A549 (cell line): ENCODE measurements around the gene FUT6. TPM values are rescaled to one million over a fixed set of nuclear protein-coding genes. Genes with fewer than 3 reads are reported as not detected.

Source experiments
- ATAC-seq, 2 experiments: fragments of 200-7000 bp in 1 of 2; fragments of >200 bp in 1 of 2; cut with Nextera tagmentation in 1 of 2; cut with Tn5 transposase in 1 of 2; 3 replicates each; pipeline versions ENCODE4 v1.8.0 to v1.9.1; 2018 to 2020; ENCODE audit warnings: mild to moderate bottlenecking in 1 of 2, moderate library complexity in 1 of 2
- CTCF ChIA-PET: fragments of 300-600 bp; sonication (Branson Sonifier 250); formaldehyde crosslinking; extraction: SDS; loops from one replicate; lab custom pipeline; 2021; ENCODE audit warnings: antibody characterized with exemption, inconsistent platforms; lab: Yijun Ruan, JAX
- POLR2A ChIA-PET: fragments of 350-600 bp; formaldehyde crosslinking; extraction: SDS; loops from one replicate; lab custom pipeline; 2021; ENCODE audit warnings: antibody characterized with exemption, inconsistent platforms; lab: Yijun Ruan, JAX
- DNase-seq, 2 experiments: peaks; one replicate each; pipeline versions ENCODE4 v3.0.0 to v3.0.0-alpha.2; 2011 to 2016; ENCODE audit warnings: low read depth in 1 of 2, low spot score in 1 of 2
- FAIRE-seq: peaks from 2 replicates; lab custom pipeline; 2011; peaks lifted over from hg19 to GRCh38; lab: Jason Lieb, UNC
- H3K27ac ChIP-seq, 2 experiments: fragments of >200 bp; sonication (Bioruptor Twin); formaldehyde crosslinking; 3 replicates each; pipeline ENCODE4 v1.5.1; 2016 to 2017
- H3K4me1 ChIP-seq: fragments of >200 bp; sonication (Bioruptor Twin); formaldehyde crosslinking; 3 replicates; pipeline ENCODE4 v1.6.1; 2016
- H3K4me2 ChIP-seq: fragments of >200 bp; sonication (Bioruptor Twin); formaldehyde crosslinking; 3 replicates; pipeline ENCODE4 v1.6.1; 2016
- H3K4me3 ChIP-seq: fragments of >200 bp; sonication (Bioruptor Twin); formaldehyde crosslinking; 3 replicates; pipeline ENCODE4 v1.5.1; 2016
- H3K9me3 ChIP-seq: fragments of >200 bp; sonication (Bioruptor Twin); formaldehyde crosslinking; 3 replicates; pipeline ENCODE4 v1.6.1; 2016
- BHLHE40 ChIP-seq: IDR thresholded peaks from 2 replicates; pipeline ENCODE4 v1.6.1; 2012; ENCODE audit warnings: low read depth, low read length, inconsistent platforms
- CBX2 ChIP-seq: fragments of 200-600 bp; sonication (generic); IDR thresholded peaks from 2 replicates; pipeline ENCODE4 v1.6.1; 2016; ENCODE audit warnings: low read depth, mild to moderate bottlenecking, borderline replicate concordance
- CBX8 ChIP-seq: fragments of 200-600 bp; sonication (generic); IDR thresholded peaks from 2 replicates; pipeline ENCODE4 v1.6.1; 2016
- CHD4 ChIP-seq: fragments of 200-600 bp; sonication (generic); IDR thresholded peaks from 2 replicates; pipeline ENCODE4 v1.6.1; 2016; ENCODE audit warnings: antibody characterized with exemption, mild to moderate bottlenecking, borderline replicate concordance
- EHMT2 ChIP-seq: fragments of 200-600 bp; sonication (generic); IDR thresholded peaks from 2 replicates; pipeline ENCODE4 v1.6.1; 2016; ENCODE audit warnings: antibody characterized with exemption, low read depth, mild to moderate bottlenecking, moderate library complexity
- FOSB ChIP-seq: fragments of 250-450 bp; sonication (Bioruptor Pico); IDR thresholded peaks from 2 replicates; pipeline ENCODE4 v1.5.0; 2020; ENCODE audit warnings: mild to moderate bottlenecking, moderate library complexity
- FOSL2 ChIP-seq, 2 experiments: fragments of 450-650 bp in 1 of 2; fragments of >200 bp in 1 of 2; sonication (Bioruptor Twin) in 1 of 2; formaldehyde crosslinking; IDR thresholded peaks; 2 replicates each; pipeline versions ENCODE4 v1.5.0 to v1.6.1; 2016 to 2020; ENCODE audit warnings: mild to moderate bottlenecking in 1 of 2, moderate library complexity in 1 of 2
- JUN ChIP-seq, 2 experiments: fragments of >200 bp; sonication (Bioruptor Twin); formaldehyde crosslinking; IDR thresholded peaks; 2 replicates in 1 of 2; 3 replicates in 1 of 2; pipeline ENCODE4 v1.6.1; 2016 to 2017
- KDM5A ChIP-seq: fragments of 200-600 bp; sonication (generic); IDR thresholded peaks from 2 replicates; pipeline ENCODE4 v1.6.1; 2016; ENCODE audit warnings: antibody characterized with exemption, mild to moderate bottlenecking
- MAFK ChIP-seq: fragments of 450-650 bp; IDR thresholded peaks from 2 replicates; pipeline ENCODE4 v1.6.1; 2014; ENCODE audit not compliant: partially characterized antibody
- MYC ChIP-seq: IDR thresholded peaks from 2 replicates; pipeline ENCODE4 v1.6.1; 2012; ENCODE audit warnings: mild to moderate bottlenecking, inconsistent platforms, low read length, improper control_type of control experiment, borderline replicate concordance
- NPAS2 ChIP-seq: fragments of 250-450 bp; sonication (Bioruptor Pico); IDR thresholded peaks from 2 replicates; pipeline ENCODE4 v1.8.0; 2022; ENCODE audit warnings: mild to moderate bottlenecking, moderate library complexity, borderline replicate concordance
- NR3C1 ChIP-seq: fragments of >200 bp; sonication (Bioruptor Twin); formaldehyde crosslinking; IDR thresholded peaks from 3 replicates; pipeline ENCODE4 v1.6.1; 2017
- POLR2A ChIP-seq: IDR thresholded peaks from 2 replicates; pipeline ENCODE4 v1.6.1; 2012; ENCODE audit warnings: mild to moderate bottlenecking, low read length
- SREBF2 ChIP-seq: fragments of 450-650 bp; IDR thresholded peaks from 2 replicates; pipeline ENCODE4 v1.6.1; 2014; ENCODE audit warnings: mild to moderate bottlenecking, moderate library complexity
- TFCP2L1 ChIP-seq: fragments of 250-450 bp; sonication (Bioruptor Pico); IDR thresholded peaks from 2 replicates; pipeline ENCODE4 v1.5.0; 2021; ENCODE audit warnings: mild to moderate bottlenecking
- TP53 ChIP-seq: fragments of 250-450 bp; sonication (Bioruptor Pico); IDR thresholded peaks from 2 replicates; pipeline ENCODE4 v1.5.0; 2021; ENCODE audit warnings: mild to moderate bottlenecking, moderate library complexity
- ZC3H11A ChIP-seq: fragments of 450-650 bp; IDR thresholded peaks from 2 replicates; pipeline ENCODE4 v1.6.1; 2014; ENCODE audit warnings: antibody characterized with exemption, mild to moderate bottlenecking
- ZFP36 ChIP-seq: fragments of 450-650 bp; IDR thresholded peaks from 2 replicates; pipeline ENCODE4 v1.6.1; 2014; ENCODE audit warnings: borderline replicate concordance; ENCODE audit not compliant: partially characterized antibody
- WGBS: methylation state at CpG from one replicate; pipeline ENCODE4 v1.1.6; 2017; ENCODE audit errors: missing lambda C conversion rate; 5-methylcytosine and 5-hydroxymethylcytosine counted together
- polyA plus RNA-seq, 4 experiments: library from polyadenylated mRNA; depleted of rRNA in 3 of 4; stranded (reverse); fragments of >200 nt; fragmentation: RNase III in 1 of 4; extraction: RNeasy Plus Mini Kit Qiagen cat#74134 plus additional on column Dnase treatment in 1 of 4; gene quantifications; 2 replicates in 3 of 4; 3 replicates in 1 of 4; pipeline ENCODE4 v1.2.3, GENCODE V29; 2011 to 2017
- TF ChIP-seq, protein P1 (sequence below): fragments of >200 bp; sonication (Bioruptor Twin); formaldehyde crosslinking; IDR thresholded peaks from 3 replicates; pipeline ENCODE4 v1.6.1; 2016
- TF ChIP-seq, protein P2 (sequence below): fragments of 150-350 bp; IDR thresholded peaks from 2 replicates; pipeline ENCODE4 v1.6.1; 2014; ENCODE audit warnings: low read depth, mild to moderate bottlenecking, low read length
- TF ChIP-seq, protein P3 (sequence below): IDR thresholded peaks from 2 replicates; pipeline ENCODE4 v1.6.1; 2012; ENCODE audit warnings: low read depth, borderline replicate concordance
- TF ChIP-seq, protein P4 (sequence below): IDR thresholded peaks from 2 replicates; pipeline ENCODE4 v1.6.1; 2012

FUT6 gene
- polyA plus RNA-seq, 2 of the 4 experiments (the other 2 are of a cell fraction) = not detected

DNA sequence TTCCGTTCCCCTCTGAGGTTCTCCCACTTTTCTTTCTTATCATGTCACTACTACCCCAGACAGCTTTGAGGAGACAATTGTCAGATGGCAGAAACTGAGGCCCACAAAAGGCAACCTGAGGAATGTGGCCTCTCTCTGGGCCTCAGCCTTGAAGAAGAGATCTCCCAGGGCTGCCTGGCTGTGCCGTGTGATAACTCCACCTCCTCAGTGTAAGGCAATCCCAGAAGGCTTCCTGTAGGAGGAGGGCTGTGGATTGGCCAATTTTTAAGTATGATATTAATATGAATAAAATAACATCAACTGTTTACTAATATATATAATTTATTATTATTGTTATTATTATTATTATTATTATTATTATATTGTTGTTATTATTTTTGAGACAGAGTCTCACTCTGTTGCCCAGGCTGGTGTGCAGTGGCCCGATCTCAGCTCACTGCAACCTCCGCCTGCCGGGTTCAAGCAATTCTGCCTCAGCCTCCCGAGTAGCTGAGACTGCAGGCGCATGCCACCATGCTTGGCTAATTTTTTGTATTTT lies 44.1 kb downstream of the FUT6 start:
- DNase-seq (no peak), ATAC-seq (no peak), FAIRE-seq (no peak)
- Histone ChIP-seq H3K4me2 (no peak overlapping the region), H3K27ac (no peak overlapping the region), H3K9me3 (no peaks in the 10 kb centered on the region), H3K4me3 (no peak overlapping the region), H3K4me1 (no peaks in the 10 kb centered on the region)
- ChIA-PET CTCF (interaction anchor here (0.6 to 4.1 kb wide), 5 partner anchors 8 to 27 kb away, joined by 3 to 35 read pairs (median 11); no protein-coding TSS in a partner anchor), POLR2A (interaction anchor here (0.7 kb wide), 1 partner anchor 11 kb away, joined by 4 read pairs; the partner anchor contains the start of gene PRR22)
- WGBS = 83% methylated on average over 7 of the region's 7 CpGs
- TF ChIP-seq ZFP36 = peak; percentile 84
- no peak for TF ChIP-seq POLR2A

DNA sequence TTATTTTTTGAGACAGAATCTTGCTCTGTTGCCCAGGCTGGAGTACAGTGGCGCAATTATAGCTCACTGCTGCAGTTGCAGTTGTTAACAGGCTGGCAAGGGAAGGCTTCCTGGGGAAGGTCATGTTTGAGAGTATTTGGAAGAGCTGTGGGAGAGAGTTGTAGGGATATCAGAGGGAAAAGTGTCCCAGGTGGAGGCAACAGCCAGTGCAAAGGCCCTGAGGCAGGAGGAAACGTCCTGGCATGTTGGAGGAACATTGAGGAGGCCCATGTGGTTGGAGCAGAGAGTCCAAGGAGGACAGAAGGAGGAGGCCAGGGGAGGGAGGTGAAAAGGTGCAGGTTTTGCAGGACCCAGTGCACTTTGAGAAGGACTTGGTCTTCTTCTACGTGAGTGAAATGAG lies 46.3 kb downstream of the FUT6 start:
- no peak overlapping the region for H3K4me3 ChIP-seq

DNA sequence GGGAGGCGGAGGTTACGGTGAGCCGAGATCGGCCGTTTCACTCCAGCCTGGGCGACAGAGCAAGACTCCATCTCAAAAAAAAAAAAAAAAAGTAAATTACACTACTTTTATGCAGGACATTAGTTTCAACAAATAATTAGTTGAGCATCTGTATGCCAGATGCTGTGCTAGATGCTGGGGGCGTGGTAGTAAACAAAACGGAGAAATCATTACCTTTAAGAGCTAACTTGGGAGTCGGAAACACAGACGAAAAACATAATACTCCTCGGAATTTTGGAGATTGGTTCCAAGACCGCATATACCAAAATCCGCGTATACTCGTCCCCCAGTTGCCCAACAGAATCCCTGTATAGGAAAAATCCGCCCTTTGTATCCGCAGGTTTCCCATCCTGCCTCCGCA lies 47.3 kb downstream of the FUT6 start:
- ChIA-PET POLR2A (interaction anchor here (0.7 to 1.5 kb wide), 2 partner anchors 73 to 112 kb away, joined by 3 read pairs; no protein-coding TSS in a partner anchor), CTCF (interaction anchor here (1.0 to 2.8 kb wide), 4 partner anchors 11 to 30 kb away, joined by 3 to 20 read pairs (median 8); no protein-coding TSS in a partner anchor)
- no peak overlapping the region for H3K27ac ChIP-seq
- H3K4me3 ChIP-seq = no peak overlapping the region
- H3K9me3 ChIP-seq = no peaks in the 10 kb centered on the region
- FAIRE-seq = no peak
- TF ChIP-seq MYC = no peak
- no peak for TF ChIP-seq CBX2
- no peak for TF ChIP-seq TP53 (CRISPR knock-in tag)
- no peak for TF ChIP-seq MAFK
- no peak for TF ChIP-seq ZFP36
- no peak for TF ChIP-seq KDM5A
- TF ChIP-seq EHMT2 = no peak
- no peak for TF ChIP-seq FOSB
- TF ChIP-seq, protein P1, sequence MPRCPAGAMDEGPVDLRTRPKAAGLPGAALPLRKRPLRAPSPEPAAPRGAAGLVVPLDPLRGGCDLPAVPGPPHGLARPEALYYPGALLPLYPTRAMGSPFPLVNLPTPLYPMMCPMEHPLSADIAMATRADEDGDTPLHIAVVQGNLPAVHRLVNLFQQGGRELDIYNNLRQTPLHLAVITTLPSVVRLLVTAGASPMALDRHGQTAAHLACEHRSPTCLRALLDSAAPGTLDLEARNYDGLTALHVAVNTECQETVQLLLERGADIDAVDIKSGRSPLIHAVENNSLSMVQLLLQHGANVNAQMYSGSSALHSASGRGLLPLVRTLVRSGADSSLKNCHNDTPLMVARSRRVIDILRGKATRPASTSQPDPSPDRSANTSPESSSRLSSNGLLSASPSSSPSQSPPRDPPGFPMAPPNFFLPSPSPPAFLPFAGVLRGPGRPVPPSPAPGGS = no peak
- TF ChIP-seq, protein P2, sequence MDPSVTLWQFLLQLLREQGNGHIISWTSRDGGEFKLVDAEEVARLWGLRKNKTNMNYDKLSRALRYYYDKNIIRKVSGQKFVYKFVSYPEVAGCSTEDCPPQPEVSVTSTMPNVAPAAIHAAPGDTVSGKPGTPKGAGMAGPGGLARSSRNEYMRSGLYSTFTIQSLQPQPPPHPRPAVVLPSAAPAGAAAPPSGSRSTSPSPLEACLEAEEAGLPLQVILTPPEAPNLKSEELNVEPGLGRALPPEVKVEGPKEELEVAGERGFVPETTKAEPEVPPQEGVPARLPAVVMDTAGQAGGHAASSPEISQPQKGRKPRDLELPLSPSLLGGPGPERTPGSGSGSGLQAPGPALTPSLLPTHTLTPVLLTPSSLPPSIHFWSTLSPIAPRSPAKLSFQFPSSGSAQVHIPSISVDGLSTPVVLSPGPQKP = no peak
- no peak for TF ChIP-seq CHD4
- TF ChIP-seq BHLHE40 = no peak
- 89% methylated on average over 18 of the region's 18 CpGs for WGBS
- DNase-seq = no peak
- no peak overlapping the region for H3K4me2 ChIP-seq
- peaks cover 5% of the 10 kb centered on the region; the same call in 2 of the 3 replicates for H3K4me1 ChIP-seq
- ATAC-seq = no peak

More for the DNA sequence above, 46.3 kb downstream of the FUT6 start:
- POLR2A ChIA-PET = interaction anchor here (0.5 to 1.1 kb wide), 4 partner anchors 19 to 111 kb away, joined by 3 to 6 read pairs (median 3); partner anchors contain the start of gene RPL36
- Histone ChIP-seq H3K9me3 (no peaks in the 10 kb centered on the region), H3K27ac (no peak overlapping the region), H3K4me2 (no peak overlapping the region), H3K4me1 (peaks cover 5% of the 10 kb centered on the region; the same call in 2 of the 3 replicates)
- TF ChIP-seq NPAS2 (CRISPR knock-in tag) = no peak
- no peak for TF ChIP-seq FOSB
- no peak for TF ChIP-seq TP53 (CRISPR knock-in tag)
- TF ChIP-seq, protein P2 = no peak
- TF ChIP-seq BHLHE40 = no peak
- no peak for TF ChIP-seq POLR2A
- TF ChIP-seq MAFK = no peak
- TF ChIP-seq SREBF2 = no peak
- TF ChIP-seq, protein P3, sequence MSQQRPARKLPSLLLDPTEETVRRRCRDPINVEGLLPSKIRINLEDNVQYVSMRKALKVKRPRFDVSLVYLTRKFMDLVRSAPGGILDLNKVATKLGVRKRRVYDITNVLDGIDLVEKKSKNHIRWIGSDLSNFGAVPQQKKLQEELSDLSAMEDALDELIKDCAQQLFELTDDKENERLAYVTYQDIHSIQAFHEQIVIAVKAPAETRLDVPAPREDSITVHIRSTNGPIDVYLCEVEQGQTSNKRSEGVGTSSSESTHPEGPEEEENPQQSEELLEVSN = no peak
- no peak for TF ChIP-seq CBX8
- TF ChIP-seq FOSL2 (IDR thresholded peaks at IDR 0.05) = no peak
- TF ChIP-seq FOSL2 (CRISPR knock-in tag; IDR thresholded peaks at IDR 0.05) = no peak
- TF ChIP-seq ZC3H11A = no peak
- no peak for TF ChIP-seq NR3C1
- TF ChIP-seq, protein P4, sequence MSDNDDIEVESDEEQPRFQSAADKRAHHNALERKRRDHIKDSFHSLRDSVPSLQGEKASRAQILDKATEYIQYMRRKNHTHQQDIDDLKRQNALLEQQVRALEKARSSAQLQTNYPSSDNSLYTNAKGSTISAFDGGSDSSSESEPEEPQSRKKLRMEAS = no peak
- TF ChIP-seq JUN (IDR thresholded peaks at IDR 0.05) = no peak
- TF ChIP-seq TFCP2L1 (CRISPR knock-in tag) = no peak
- 76% methylated on average over 3 of the region's 3 CpGs for WGBS
- DNase-seq = no peak
- ATAC-seq = no peak
- no peak for FAIRE-seq
- CTCF ChIA-PET = interaction anchor here (0.6 to 4.1 kb wide), 12 partner anchors 8 to 98 kb away, joined by 4 to 35 read pairs (median 4); partner anchors contain the start of gene PRR22
